ENCODE measurements around the gene ATP7A.

DNA sequence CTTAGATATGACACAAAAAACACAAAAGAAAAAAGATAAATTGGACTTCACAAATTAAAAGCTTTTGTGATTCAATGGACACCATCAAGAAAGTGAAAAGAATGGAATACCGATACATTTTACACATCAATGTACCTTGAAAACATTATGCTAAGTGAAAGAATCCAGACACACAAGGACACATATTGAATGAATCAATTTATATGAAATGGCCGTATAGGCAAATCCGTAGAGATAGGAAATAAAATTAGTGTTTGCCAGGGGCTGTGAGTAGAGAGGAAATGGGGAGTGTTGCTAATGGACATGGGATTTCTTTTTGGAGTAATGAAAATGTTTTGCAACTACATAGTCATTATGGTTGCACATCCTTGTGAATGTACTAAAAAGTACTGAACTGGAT, 55.9 kb downstream of the ATP7A start:
- TF ChIP-seq, protein P1, sequence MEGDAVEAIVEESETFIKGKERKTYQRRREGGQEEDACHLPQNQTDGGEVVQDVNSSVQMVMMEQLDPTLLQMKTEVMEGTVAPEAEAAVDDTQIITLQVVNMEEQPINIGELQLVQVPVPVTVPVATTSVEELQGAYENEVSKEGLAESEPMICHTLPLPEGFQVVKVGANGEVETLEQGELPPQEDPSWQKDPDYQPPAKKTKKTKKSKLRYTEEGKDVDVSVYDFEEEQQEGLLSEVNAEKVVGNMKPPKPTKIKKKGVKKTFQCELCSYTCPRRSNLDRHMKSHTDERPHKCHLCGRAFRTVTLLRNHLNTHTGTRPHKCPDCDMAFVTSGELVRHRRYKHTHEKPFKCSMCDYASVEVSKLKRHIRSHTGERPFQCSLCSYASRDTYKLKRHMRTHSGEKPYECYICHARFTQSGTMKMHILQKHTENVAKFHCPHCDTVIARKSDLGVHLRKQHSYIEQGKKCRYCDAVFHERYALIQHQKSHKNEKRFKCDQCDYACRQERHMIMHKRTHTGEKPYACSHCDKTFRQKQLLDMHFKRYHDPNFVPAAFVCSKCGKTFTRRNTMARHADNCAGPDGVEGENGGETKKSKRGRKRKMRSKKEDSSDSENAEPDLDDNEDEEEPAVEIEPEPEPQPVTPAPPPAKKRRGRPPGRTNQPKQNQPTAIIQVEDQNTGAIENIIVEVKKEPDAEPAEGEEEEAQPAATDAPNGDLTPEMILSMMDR (IDR thresholded peaks at IDR 0.05), result no peak
- no peak for TF ChIP-seq EZH2 (IDR thresholded peaks at IDR 0.05)
